K562 (cell line): ENCODE data around the gene HOATZ. TPM values are rescaled to one million over a fixed set of nuclear protein-coding genes. Genes with fewer than 3 reads are reported as not detected.

Experiments
- ATAC-seq: fragments of 200-7000 bp; cut with Tn5 transposase; 3 replicates; pipeline ENCODE4 v1.9.1; 2020; ENCODE audit warnings: moderate library complexity
- BruUV-seq: library from RNA; stranded (reverse); fragments of 400-500 nt; replicated peaks from 2 replicates; lab custom pipeline; 2021; lab: Mats Ljungman, UMichigan
- CTCF ChIA-PET: fragments of 300-600 bp; formaldehyde crosslinking; extraction: SDS; loops from one replicate; lab custom pipeline; 2021; ENCODE audit warnings: low intra/inter-chr PET ratio; lab: Yijun Ruan, JAX
- POLR2A ChIA-PET: fragments of 300-600, 350-650 bp; sonication (Branson Sonifier 250); formaldehyde crosslinking; extraction: SDS; loops from one replicate; lab custom pipeline; 2021; ENCODE audit warnings: antibody characterized with exemption, inconsistent platforms; lab: Yijun Ruan, JAX
- DNase-seq, 4 experiments: peaks; one replicate each; pipeline versions ENCODE4 v3.0.0 to v3.0.0-alpha.2; 2011 to 2018; ENCODE audit warnings: low spot score in 3 of 4, mixed read lengths in 3 of 4; ENCODE audit errors: extremely low read depth in 1 of 4
- FAIRE-seq: peaks from 2 replicates; lab custom pipeline; 2011; peaks lifted over from hg19 to GRCh38; lab: Jason Lieb, UNC
- H2AFZ ChIP-seq: 2 replicates; pipeline ENCODE4 v1.6.0; 2011; ENCODE audit warnings: low read depth, low read length, control low read depth, inconsistent platforms
- H3K27ac ChIP-seq: fragments of 200-600 bp; 3 replicates; pipeline ENCODE4 v1.8.0; 2011; ENCODE audit warnings: low read depth, mild to moderate bottlenecking, control low read depth, inconsistent platforms, low read length, moderate library complexity, mixed read lengths; ENCODE audit errors: extremely low read depth
- H3K27me3 ChIP-seq, 2 experiments: fragments of 300-600 bp in 1 of 2; 2 replicates in 1 of 2; 3 replicates in 1 of 2; pipeline versions ENCODE4 v1.6.0 to v1.8.0; 2011; ENCODE audit warnings: inconsistent platforms in 2 of 2, low read length in 2 of 2, mild to moderate bottlenecking in 1 of 2, mixed read lengths in 1 of 2, moderate library complexity in 1 of 2; ENCODE audit not compliant: control insufficient read depth in 2 of 2, insufficient read depth in 2 of 2
- H3K36me3 ChIP-seq: fragments of 300-600 bp; 3 replicates; pipeline ENCODE4 v1.8.0; 2011; ENCODE audit warnings: mild to moderate bottlenecking, low read length, inconsistent platforms; ENCODE audit not compliant: control insufficient read depth, insufficient read depth
- H3K4me1 ChIP-seq, 2 experiments: fragments of 200-600 bp in 1 of 2; replicated peaks in 1 of 2; 2 replicates in 1 of 2; 3 replicates in 1 of 2; pipeline versions ENCODE4 v1.5.1 to v1.8.0; 2011; ENCODE audit warnings: inconsistent platforms in 2 of 2, low read length in 2 of 2, mild to moderate bottlenecking in 1 of 2, mixed read lengths in 1 of 2, moderate library complexity in 1 of 2; ENCODE audit not compliant: control insufficient read depth in 2 of 2, insufficient read depth in 2 of 2
- H3K4me2 ChIP-seq: 2 replicates; pipeline ENCODE4 v1.6.1; 2011; ENCODE audit warnings: low read length, control low read depth, inconsistent platforms, mixed read lengths; ENCODE audit not compliant: insufficient read depth
- H3K4me3 ChIP-seq: fragments of 200-600 bp; sonication (generic), shearing (Covaris generic); 2 replicates; pipeline ENCODE4 v1.5.1; 2016; ENCODE audit warnings: control low read depth, inconsistent platforms
- H3K79me2 ChIP-seq: fragments of 200-600 bp; 3 replicates; pipeline ENCODE4 v1.8.0; 2011; ENCODE audit warnings: low read length, inconsistent platforms; ENCODE audit not compliant: control insufficient read depth, insufficient read depth
- H3K9ac ChIP-seq, 2 experiments: 2 replicates each; pipeline versions ENCODE4 v1.6.0 to v1.6.1; 2011; ENCODE audit warnings: low read depth in 2 of 2, low read length in 2 of 2, control low read depth in 1 of 2, inconsistent platforms in 1 of 2, mild to moderate bottlenecking in 1 of 2, mixed read lengths in 1 of 2; ENCODE audit not compliant: insufficient read depth in 1 of 2
- H3K9me1 ChIP-seq: one replicate; pipeline ENCODE4 v1.6.0; 2011; ENCODE audit warnings: inconsistent platforms, mild to moderate bottlenecking, low read length, moderate library complexity; ENCODE audit not compliant: control insufficient read depth, insufficient read depth
- H3K9me3 ChIP-seq: replicated peaks from 2 replicates; pipeline ENCODE4 v1.5.1; 2011; ENCODE audit warnings: low read depth, low read length, inconsistent platforms; ENCODE audit not compliant: control insufficient read depth, insufficient read depth
- H4K20me1 ChIP-seq: replicated peaks from 2 replicates; pipeline ENCODE4 v1.6.1; 2011; ENCODE audit warnings: low read length, inconsistent platforms, mixed read lengths; ENCODE audit not compliant: control insufficient read depth, insufficient read depth
- BDP1 ChIP-seq: IDR thresholded peaks from 3 replicates; pipeline ENCODE4 v1.6.1; 2011; ENCODE audit not compliant: insufficient read length, insufficient read depth
- CBFA2T3 ChIP-seq: fragments of 450-650 bp; IDR thresholded peaks from 2 replicates; pipeline ENCODE4 v1.6.1; 2017
- CTBP1 ChIP-seq: fragments of 450-650 bp; IDR thresholded peaks from 2 replicates; pipeline ENCODE4 v1.6.1; 2016; ENCODE audit warnings: borderline replicate concordance
- MEF2D ChIP-seq: conservative IDR thresholded peaks from 2 replicates; pipeline ENCODE4 v1.6.1; 2016; ENCODE audit warnings: low read depth, missing genetic modification characterization, missing compliant biosample characterization
- NFE2 ChIP-seq: IDR thresholded peaks from 2 replicates; pipeline ENCODE4 v1.6.1; 2014; ENCODE audit warnings: antibody characterized with exemption, low read depth
- NONO ChIP-seq, 2 experiments: fragments of 200-400 bp in 1 of 2; fragments of 450-650 bp in 1 of 2; formaldehyde crosslinking in 1 of 2; IDR thresholded peaks; 2 replicates each; pipeline ENCODE4 v1.6.1; 2017; ENCODE audit warnings: low read depth in 2 of 2, mild to moderate bottlenecking in 2 of 2, moderate library complexity in 2 of 2, low read length in 1 of 2
- PHB ChIP-seq: fragments of 250-450 bp; sonication (Bioruptor Pico); IDR thresholded peaks from 2 replicates; pipeline ENCODE4 v1.5.0; 2021
- PTTG1 ChIP-seq: fragments of 450-650 bp; IDR thresholded peaks from 2 replicates; pipeline ENCODE4 v1.6.1; 2016; ENCODE audit warnings: low read depth, mild to moderate bottlenecking, missing genetic modification characterization, missing compliant biosample characterization
- SMAD4 ChIP-seq: fragments of 250-450 bp; sonication (Bioruptor Pico); conservative IDR thresholded peaks from 2 replicates; pipeline ENCODE4 v1.8.0; 2021; ENCODE audit warnings: inconsistent platforms, mild to moderate bottlenecking, moderate library complexity
- TBL1XR1 ChIP-seq, 2 experiments: IDR thresholded peaks; 2 replicates each; pipeline ENCODE4 v1.6.1; 2012; ENCODE audit warnings: improper control_type of control experiment in 2 of 2, low read length in 2 of 2, mild to moderate bottlenecking in 1 of 2
- ZNF444 ChIP-seq: fragments of 250-450 bp; sonication (Bioruptor Pico); IDR thresholded peaks from 2 replicates; pipeline ENCODE4 v1.4.0; 2020; ENCODE audit warnings: mild to moderate bottlenecking, moderate library complexity
- WGBS: fragments of 100-300 bp; shearing (Covaris generic); methylation state at CpG from one replicate; pipeline ENCODE4 v1.1.6; 2016; ENCODE audit warnings: low coverage, mixed read lengths; ENCODE audit not compliant: insufficient coverage; ENCODE audit errors: missing lambda C conversion rate; 5-methylcytosine and 5-hydroxymethylcytosine counted together
- in situ Hi-C: fragments of 300-500 bp; cut with MboI; formaldehyde crosslinking; loops from 4 replicates; pipeline ENCODE4 v1.15.0; 2018; ENCODE audit warnings: inconsistent platforms, mixed read lengths
- intact Hi-C: fragments of 100-400 bp; cut with micrococcal nuclease; formaldehyde crosslinking; loops from 2 replicates; pipeline ENCODE4 v1.14.2; 2022
- polyA plus RNA-seq, 8 experiments: library from polyadenylated mRNA; depleted of rRNA in 4 of 8; stranded (reverse) in 5 of 8; unstranded in 3 of 8; fragments of >200 nt; fragmentation: Nextera tagmentation in 2 of 8; fragmentation: Illumina TruSeq in 1 of 8; extraction: Ambion mirVana in 2 of 8; extraction: Trizol in 1 of 8; gene quantifications; 2 replicates each; pipeline versions ENCODE4 v1.2.1 to v1.2.3, GENCODE V29; 2011 to 2014; ENCODE audit warnings: inconsistent platforms in 1 of 8, missing spikeins in 1 of 8
- total RNA-seq, 7 experiments: library from RNA; depleted of rRNA in 6 of 7; stranded (reverse); fragments of >200 nt in 6 of 7; fragmentation: Illumina TruSeq in 2 of 7; extraction: Trizol in 2 of 7; gene quantifications; 2 replicates each; pipeline versions ENCODE4 v1.2.1 to v1.2.3, GENCODE V29; 2011 to 2021; ENCODE audit warnings: low replicate concordance in 1 of 7
- TF ChIP-seq, protein P1 (sequence below): sonication (generic); formaldehyde crosslinking; IDR thresholded peaks from 2 replicates; pipeline ENCODE4 v1.8.0; 2022; ENCODE audit warnings: mild to moderate bottlenecking, missing genetic modification reagents, borderline replicate concordance
- TF ChIP-seq, protein P2 (sequence below), 3 experiments: fragments of 200-800 bp in 1 of 3; fragments of 250-450 bp in 1 of 3; fragments of 450-650 bp in 1 of 3; sonication (Bioruptor Pico) in 1 of 3; sonication (Bioruptor generic) in 1 of 3; formaldehyde crosslinking in 1 of 3; IDR thresholded peaks; 2 replicates each; pipeline versions ENCODE4 v1.6.1 to v1.8.0; 2016 to 2022; ENCODE audit warnings: mild to moderate bottlenecking in 2 of 3, missing genetic modification characterization in 2 of 3, missing compliant biosample characterization in 1 of 3, moderate library complexity in 1 of 3
- TF ChIP-seq, protein P3 (sequence below), 2 experiments: IDR thresholded peaks; 2 replicates each; pipeline ENCODE4 v1.6.1; 2012; ENCODE audit warnings: improper control_type of control experiment in 2 of 2, low read depth in 2 of 2, low read length in 2 of 2, borderline replicate concordance in 1 of 2
- TF ChIP-seq, protein P4 (sequence below): sonication (generic); formaldehyde crosslinking; IDR thresholded peaks from 2 replicates; pipeline ENCODE4 v1.9.0; 2022; ENCODE audit warnings: mild to moderate bottlenecking, missing genetic modification reagents

HOATZ gene
- total and polyA plus RNA-seq, 9 of the 15 experiments (the other 6 are each of a cell fraction or from before 2014, with no cell fraction given) = not detected

DNA sequence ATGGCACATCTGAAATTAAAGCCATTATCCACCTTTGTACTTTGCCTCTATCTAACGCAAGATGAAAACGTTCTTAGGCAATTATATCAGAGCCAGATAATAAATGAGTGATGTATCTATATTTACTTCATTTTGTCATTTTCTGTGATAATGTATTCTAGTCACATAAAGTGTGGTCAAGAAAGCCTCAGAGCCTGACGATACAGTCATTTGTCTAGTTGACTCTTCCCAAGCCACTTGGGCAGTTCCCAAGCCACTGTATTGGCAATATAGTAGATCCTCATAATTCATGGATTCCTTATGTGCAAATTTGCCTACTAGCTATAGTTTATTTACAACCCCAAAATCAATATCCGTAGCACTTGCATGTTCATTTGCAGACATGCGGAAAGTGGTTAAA, 7.8 kb downstream of the HOATZ start:
- ATAC-seq = no peak
- no peak overlapping the region for H2AFZ ChIP-seq
- FAIRE-seq = no peak
- H3K4me2 ChIP-seq = no peak overlapping the region
- no peaks in the 10 kb centered on the region for H3K79me2 ChIP-seq
- intact Hi-C loops (no loop called here), in situ Hi-C loops (no loop called here)
- H4K20me1 ChIP-seq = no peaks in the 10 kb centered on the region
- 2% methylated on average over 5 of the region's 5 CpGs for WGBS
- BruUV-seq = no TSS peak
- CTCF ChIA-PET = no interaction called here
- no peak for DNase-seq
- no peaks in the 10 kb centered on the region for H3K9me1 ChIP-seq
- H3K9me3 ChIP-seq = no peaks in the 10 kb centered on the region
- H3K36me3 ChIP-seq = no peaks in the 10 kb centered on the region
- POLR2A ChIA-PET = no interaction called here
- no peak overlapping the region for H3K27ac ChIP-seq
- no peak overlapping the region for H3K9ac ChIP-seq
- no peak overlapping the region for H3K4me3 ChIP-seq
- H3K27me3 ChIP-seq = peaks cover 8 to 14% of the 10 kb centered on the region in 2 experiments
- H3K4me1 ChIP-seq = no peaks in the 10 kb centered on the region
- TF ChIP-seq NONO (IDR thresholded peaks at IDR 0.05; ENCODE audit: low read depth in 2 of 2, low read length in 1 of 2) (no peak), CBFA2T3 (no peak), TBL1XR1 (IDR thresholded peaks at IDR 0.05; ENCODE audit: low read length in 2 of 2) (no peak), SMAD4 (CRISPR knock-in tag) (no peak), PTTG1 (tag) (no peak), CTBP1 (no peak), BDP1 (no peak), MEF2D (no peak), PHB (CRISPR knock-in tag) (no peak), ZNF444 (CRISPR knock-in tag) (no peak), NFE2 (no peak)
- TF ChIP-seq, protein P1, sequence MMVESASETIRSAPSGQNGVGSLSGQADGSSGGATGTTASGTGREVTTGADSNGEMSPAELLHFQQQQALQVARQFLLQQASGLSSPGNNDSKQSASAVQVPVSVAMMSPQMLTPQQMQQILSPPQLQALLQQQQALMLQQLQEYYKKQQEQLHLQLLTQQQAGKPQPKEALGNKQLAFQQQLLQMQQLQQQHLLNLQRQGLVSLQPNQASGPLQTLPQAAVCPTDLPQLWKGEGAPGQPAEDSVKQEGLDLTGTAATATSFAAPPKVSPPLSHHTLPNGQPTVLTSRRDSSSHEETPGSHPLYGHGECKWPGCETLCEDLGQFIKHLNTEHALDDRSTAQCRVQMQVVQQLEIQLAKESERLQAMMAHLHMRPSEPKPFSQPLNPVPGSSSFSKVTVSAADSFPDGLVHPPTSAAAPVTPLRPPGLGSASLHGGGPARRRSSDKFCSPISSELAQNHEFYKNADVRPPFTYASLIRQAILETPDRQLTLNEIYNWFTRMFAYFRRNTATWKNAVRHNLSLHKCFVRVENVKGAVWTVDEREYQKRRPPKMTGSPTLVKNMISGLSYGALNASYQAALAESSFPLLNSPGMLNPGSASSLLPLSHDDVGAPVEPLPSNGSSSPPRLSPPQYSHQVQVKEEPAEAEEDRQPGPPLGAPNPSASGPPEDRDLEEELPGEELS (CRISPR knock-in tag) = no peak
- TF ChIP-seq, protein P2, sequence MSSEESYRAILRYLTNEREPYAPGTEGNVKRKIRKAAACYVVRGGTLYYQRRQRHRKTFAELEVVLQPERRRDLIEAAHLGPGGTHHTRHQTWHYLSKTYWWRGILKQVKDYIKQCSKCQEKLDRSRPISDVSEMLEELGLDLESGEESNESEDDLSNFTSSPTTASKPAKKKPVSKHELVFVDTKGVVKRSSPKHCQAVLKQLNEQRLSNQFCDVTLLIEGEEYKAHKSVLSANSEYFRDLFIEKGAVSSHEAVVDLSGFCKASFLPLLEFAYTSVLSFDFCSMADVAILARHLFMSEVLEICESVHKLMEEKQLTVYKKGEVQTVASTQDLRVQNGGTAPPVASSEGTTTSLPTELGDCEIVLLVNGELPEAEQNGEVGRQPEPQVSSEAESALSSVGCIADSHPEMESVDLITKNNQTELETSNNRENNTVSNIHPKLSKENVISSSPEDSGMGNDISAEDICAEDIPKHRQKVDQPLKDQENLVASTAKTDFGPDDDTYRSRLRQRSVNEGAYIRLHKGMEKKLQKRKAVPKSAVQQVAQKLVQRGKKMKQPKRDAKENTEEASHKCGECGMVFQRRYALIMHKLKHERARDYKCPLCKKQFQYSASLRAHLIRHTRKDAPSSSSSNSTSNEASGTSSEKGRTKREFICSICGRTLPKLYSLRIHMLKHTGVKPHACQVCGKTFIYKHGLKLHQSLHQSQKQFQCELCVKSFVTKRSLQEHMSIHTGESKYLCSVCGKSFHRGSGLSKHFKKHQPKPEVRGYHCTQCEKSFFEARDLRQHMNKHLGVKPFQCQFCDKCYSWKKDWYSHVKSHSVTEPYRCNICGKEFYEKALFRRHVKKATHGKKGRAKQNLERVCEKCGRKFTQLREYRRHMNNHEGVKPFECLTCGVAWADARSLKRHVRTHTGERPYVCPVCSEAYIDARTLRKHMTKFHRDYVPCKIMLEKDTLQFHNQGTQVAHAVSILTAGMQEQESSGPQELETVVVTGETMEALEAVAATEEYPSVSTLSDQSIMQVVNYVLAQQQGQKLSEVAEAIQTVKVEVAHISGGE (CRISPR knock-in tag; IDR thresholded peaks at IDR 0.05) = no peak
- TF ChIP-seq, protein P3, sequence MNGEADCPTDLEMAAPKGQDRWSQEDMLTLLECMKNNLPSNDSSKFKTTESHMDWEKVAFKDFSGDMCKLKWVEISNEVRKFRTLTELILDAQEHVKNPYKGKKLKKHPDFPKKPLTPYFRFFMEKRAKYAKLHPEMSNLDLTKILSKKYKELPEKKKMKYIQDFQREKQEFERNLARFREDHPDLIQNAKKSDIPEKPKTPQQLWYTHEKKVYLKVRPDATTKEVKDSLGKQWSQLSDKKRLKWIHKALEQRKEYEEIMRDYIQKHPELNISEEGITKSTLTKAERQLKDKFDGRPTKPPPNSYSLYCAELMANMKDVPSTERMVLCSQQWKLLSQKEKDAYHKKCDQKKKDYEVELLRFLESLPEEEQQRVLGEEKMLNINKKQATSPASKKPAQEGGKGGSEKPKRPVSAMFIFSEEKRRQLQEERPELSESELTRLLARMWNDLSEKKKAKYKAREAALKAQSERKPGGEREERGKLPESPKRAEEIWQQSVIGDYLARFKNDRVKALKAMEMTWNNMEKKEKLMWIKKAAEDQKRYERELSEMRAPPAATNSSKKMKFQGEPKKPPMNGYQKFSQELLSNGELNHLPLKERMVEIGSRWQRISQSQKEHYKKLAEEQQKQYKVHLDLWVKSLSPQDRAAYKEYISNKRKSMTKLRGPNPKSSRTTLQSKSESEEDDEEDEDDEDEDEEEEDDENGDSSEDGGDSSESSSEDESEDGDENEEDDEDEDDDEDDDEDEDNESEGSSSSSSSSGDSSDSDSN (IDR thresholded peaks at IDR 0.05; ENCODE audit: borderline replicate concordance in 1 of 2, low read depth in 2 of 2, low read length in 2 of 2) = no peak
- TF ChIP-seq, protein P4, sequence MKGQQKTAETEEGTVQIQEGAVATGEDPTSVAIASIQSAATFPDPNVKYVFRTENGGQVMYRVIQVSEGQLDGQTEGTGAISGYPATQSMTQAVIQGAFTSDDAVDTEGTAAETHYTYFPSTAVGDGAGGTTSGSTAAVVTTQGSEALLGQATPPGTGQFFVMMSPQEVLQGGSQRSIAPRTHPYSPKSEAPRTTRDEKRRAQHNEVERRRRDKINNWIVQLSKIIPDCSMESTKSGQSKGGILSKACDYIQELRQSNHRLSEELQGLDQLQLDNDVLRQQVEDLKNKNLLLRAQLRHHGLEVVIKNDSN = no peak
